Uterus (tissue), 4 donors: ENCODE measurements around the gene BLTP3A. TPM values are rescaled to one million over a fixed set of nuclear protein-coding genes. Genes with fewer than 3 reads are reported as not detected.
"Not testable (repeated sequence)": the region's sequence is repeated elsewhere in the genome, so short reads cannot be mapped to it uniquely, and the experiment has no call there.

Source experiments
- DNase-seq, 2 donors: peaks; one replicate each; pipeline ENCODE4 v3.0.0-alpha.2; 2019 to 2020
- H3K27ac ChIP-seq, 2 donors: fragments of 200-600 bp; sonication (generic); 1 replicate in 1 of 2; 2 replicates in 1 of 2; pipeline ENCODE4 v1.5.1; 2016 to 2018
- H3K27me3 ChIP-seq, 2 donors: fragments of 200-600 bp; sonication (generic); one replicate each; pipeline ENCODE4 v1.5.1; 2018 to 2019; ENCODE audit warnings: control low read depth in 1 of 2
- H3K36me3 ChIP-seq, 2 donors: fragments of 200-600 bp; sonication (generic); one replicate each; pipeline ENCODE4 v1.5.1; 2019; ENCODE audit warnings: control low read depth in 1 of 2
- H3K4me1 ChIP-seq, 2 donors: fragments of 200-600 bp; sonication (generic); one replicate each; pipeline ENCODE4 v1.5.1; 2018 to 2019; ENCODE audit warnings: control low read depth in 1 of 2
- H3K4me3 ChIP-seq, 2 donors: fragments of 200-600 bp; sonication (generic); 1 replicate in 1 of 2; 2 replicates in 1 of 2; pipeline ENCODE4 v1.5.1; 2018 to 2019; ENCODE audit warnings: mild to moderate bottlenecking in 1 of 2
- H3K9me3 ChIP-seq, 2 donors: fragments of 200-600 bp; sonication (generic); one replicate each; pipeline ENCODE4 v1.5.1; 2019; ENCODE audit warnings: control low read depth in 1 of 2
- CTCF ChIP-seq, 4 experiments: fragments of 200-600 bp in 2 of 4; fragments of 450-650 bp in 2 of 4; sonication (generic) in 2 of 4; IDR thresholded peaks; one replicate each; pipeline ENCODE4 v1.5.1; 2016 to 2019; ENCODE audit warnings: antibody characterized with exemption in 4 of 4, mild to moderate bottlenecking in 2 of 4, moderate library complexity in 1 of 4
- POLR2A ChIP-seq, 2 donors: fragments of 450-650 bp; IDR thresholded peaks; one replicate each; pipeline ENCODE4 v1.6.1; 2016; ENCODE audit warnings: antibody characterized with exemption in 2 of 2, mild to moderate bottlenecking in 1 of 2, moderate library complexity in 1 of 2
- intact Hi-C: fragments of 100-400 bp; cut with DNase I; formaldehyde crosslinking; loops from one replicate; pipeline ENCODE4 v1.15.1; 2023; ENCODE audit warnings: low total_unique reads
- total RNA-seq, 4 donors: library from RNA; depleted of rRNA in 3 of 4; stranded (reverse); fragments of >200 nt in 3 of 4; gene quantifications; one replicate each; pipeline versions ENCODE4 v1.1.0 to v1.2.4, GENCODE V29; 2014 to 2023
- donor health status: DM: yes; HTN: yes; CAD: no.

The BLTP3A gene
- total RNA-seq, 4 donors from 2014 or later: 2.1 to 16.2 (median 6.6) TPM

GRCh38 chr6:34774967-34775366 is 16.9 kb upstream of the BLTP3A start:
- no peak overlapping the region for H3K4me3 ChIP-seq
- intact Hi-C loops: no loop called here
- TF ChIP-seq CTCF (IDR thresholded peaks at IDR 0.05): no peak
- no peak for TF ChIP-seq POLR2A (IDR thresholded peaks at IDR 0.05)
- no peaks in the 10 kb centered on the region for H3K27me3 ChIP-seq
- no peak for DNase-seq
- H3K4me1 ChIP-seq: no peaks in the 10 kb centered on the region
- H3K27ac ChIP-seq: no peak overlapping the region
- H3K9me3 ChIP-seq: no peaks in the 10 kb centered on the region
- no peaks in the 10 kb centered on the region for H3K36me3 ChIP-seq

GRCh38 chr6:34785375-34785774 is 6.5 kb upstream of the BLTP3A start:
- H3K4me1 ChIP-seq, H3K9me3 ChIP-seq, H3K36me3 ChIP-seq, DNase-seq, intact Hi-C loops, H3K27me3 ChIP-seq, H3K4me3 ChIP-seq, H3K27ac ChIP-seq: not testable (repeated sequence)

- intact Hi-C loops, H3K4me1 ChIP-seq, H3K27me3 ChIP-seq, DNase-seq, H3K36me3 ChIP-seq, H3K27ac ChIP-seq, H3K4me3 ChIP-seq, H3K9me3 ChIP-seq: not testable (repeated sequence)
Observed at GRCh38 chr6:34787152-34787551, 4.7 kb upstream of the BLTP3A start.

- Histone ChIP-seq H3K4me1 (no peaks in the 10 kb centered on the region), H3K27me3 (no peaks in the 10 kb centered on the region), H3K9me3 (no peaks in the 10 kb centered on the region), H3K4me3 (no peak overlapping the region), H3K27ac (no peak overlapping the region), H3K36me3 (no peaks in the 10 kb centered on the region)
- intact Hi-C loops: no loop called here
- DNase-seq: no peak
- TF ChIP-seq CTCF (IDR thresholded peaks at IDR 0.05) (no peak), POLR2A (IDR thresholded peaks at IDR 0.05) (no peak)
Observed at GRCh38 chr6:34788111-34788510, 3.8 kb upstream of the BLTP3A start.

- peak overlapping the region; percentile 83 to 91 for H3K27ac ChIP-seq
- no peaks in the 10 kb centered on the region for H3K4me1 ChIP-seq
- peak overlapping the region; percentile 72 for H3K4me3 ChIP-seq
- DNase-seq: peak; percentile 30 to 31
- no peaks in the 10 kb centered on the region for H3K9me3 ChIP-seq
- intact Hi-C loops: no loop called here
- no peaks in the 10 kb centered on the region for H3K27me3 ChIP-seq
- TF ChIP-seq CTCF (IDR thresholded peaks at IDR 0.05) (no peak), POLR2A (IDR thresholded peaks at IDR 0.05) (no peak)
- no peaks in the 10 kb centered on the region for H3K36me3 ChIP-seq
Observed at GRCh38 chr6:34791164-34791700, 651 bp upstream of the BLTP3A start.

GRCh38 chr6:34792605-34793500 is 970 bp downstream of the BLTP3A start:
- Histone ChIP-seq H3K4me3 (peak overlapping the region; percentile 72), H3K9me3 (no peaks in the 10 kb centered on the region), H3K27me3 (no peaks in the 10 kb centered on the region), H3K27ac (peak overlapping the region; percentile 83 to 91), H3K36me3 (no peaks in the 10 kb centered on the region), H3K4me1 (no peaks in the 10 kb centered on the region)
- intact Hi-C loops: no loop called here
- DNase-seq: peak; percentile 29 to 37
- no peak for TF ChIP-seq POLR2A (IDR thresholded peaks at IDR 0.05)
- TF ChIP-seq CTCF (IDR thresholded peaks at IDR 0.05): no peak
